ENCODE measurements around the gene SYNC.
"Not testable (repeated sequence)": the region's sequence is repeated elsewhere in the genome, so short reads cannot be mapped to it uniquely, and the experiment has no call there.

The SYNC gene

GRCh38 chr1:32695098-32695904, 7.3 kb downstream of the SYNC start:
- no peak for DNase-seq (ENCODE audit: low read depth in 1 of 2, low spot score in 1 of 2)

GRCh38 chr1:32693455-32694174, 9.0 kb downstream of the SYNC start:
- DNase-seq (ENCODE audit: low read depth in 1 of 2, low spot score in 1 of 2) = no peak

- no peak for DNase-seq (ENCODE audit: low read depth in 1 of 2, low spot score in 1 of 2)
Observed at GRCh38 chr1:32686387-32686786, 16.2 kb downstream of the SYNC start.

- no peak for DNase-seq (ENCODE audit: low read depth in 1 of 2, low spot score in 1 of 2)
Observed at GRCh38 chr1:32685498-32685897, 17.1 kb downstream of the SYNC start.

DNA sequence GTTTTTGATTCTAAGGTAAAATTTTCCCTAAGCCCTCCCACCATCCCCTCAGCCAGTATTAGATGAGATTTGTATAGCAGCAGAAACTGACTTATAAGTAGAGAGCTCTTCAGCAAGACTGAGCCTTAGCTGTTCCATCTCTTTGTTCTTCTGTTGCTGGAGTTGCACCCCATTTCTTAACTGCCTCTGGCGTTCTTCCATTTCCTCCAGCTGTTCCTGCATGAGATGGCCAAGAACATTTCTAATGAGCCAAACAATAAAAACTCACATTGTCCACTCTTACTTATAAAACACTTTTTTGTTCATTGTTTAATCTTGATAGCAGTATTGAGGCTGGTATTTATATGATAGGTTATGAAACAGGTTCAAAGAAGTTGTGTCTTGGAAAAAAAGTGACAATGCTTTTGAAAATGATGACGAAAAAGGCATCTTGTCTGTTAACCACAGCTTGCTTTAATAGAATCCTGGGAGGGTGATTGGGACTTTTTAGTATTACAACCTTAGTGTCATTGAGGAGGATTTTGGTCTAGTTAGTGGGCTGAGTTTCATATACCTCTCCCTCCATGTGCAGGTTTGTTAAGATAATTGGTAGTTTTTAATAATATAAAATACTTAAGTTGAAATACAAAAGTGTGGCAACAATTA, 18.3 kb downstream of the SYNC start:
- no peak for DNase-seq (ENCODE audit: low read depth in 1 of 2, low spot score in 1 of 2)

GRCh38 chr1:32683397-32683796, 19.2 kb downstream of the SYNC start:
- DNase-seq (ENCODE audit: low read depth in 1 of 2, low spot score in 1 of 2) = no peak

GRCh38 chr1:32681999-32682398, 20.6 kb downstream of the SYNC start:
- no peak for DNase-seq (ENCODE audit: low read depth in 1 of 2, low spot score in 1 of 2)

GRCh38 chr1:32681509-32681908, 21.1 kb downstream of the SYNC start:
- no peak for DNase-seq (ENCODE audit: low read depth in 1 of 2, low spot score in 1 of 2)

DNA sequence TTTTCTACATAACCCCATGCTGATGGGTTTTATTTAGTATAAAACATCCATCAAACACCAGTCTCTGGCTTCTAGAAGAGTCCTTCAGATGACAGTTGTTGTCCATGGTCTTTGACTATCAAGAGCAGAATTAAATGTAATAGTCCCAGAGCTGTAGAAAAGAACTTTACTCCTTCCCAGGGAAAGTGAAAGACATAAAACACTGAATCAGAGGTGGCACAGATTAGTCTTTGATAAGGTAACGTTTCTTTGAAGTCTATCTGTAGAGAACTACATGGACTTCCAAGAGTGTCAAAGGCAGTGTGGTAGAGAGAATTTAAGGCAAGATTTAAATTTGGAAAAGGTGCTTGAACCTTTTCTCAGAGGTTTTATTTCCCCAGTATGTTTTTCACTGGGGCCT, 21.9 kb downstream of the SYNC start:
- no peak for DNase-seq (ENCODE audit: low read depth in 1 of 2, low spot score in 1 of 2)

GRCh38 chr1:32679993-32680392, 22.6 kb downstream of the SYNC start:
- DNase-seq (ENCODE audit: low read depth in 1 of 2, low spot score in 1 of 2) = not testable (repeated sequence)

DNA sequence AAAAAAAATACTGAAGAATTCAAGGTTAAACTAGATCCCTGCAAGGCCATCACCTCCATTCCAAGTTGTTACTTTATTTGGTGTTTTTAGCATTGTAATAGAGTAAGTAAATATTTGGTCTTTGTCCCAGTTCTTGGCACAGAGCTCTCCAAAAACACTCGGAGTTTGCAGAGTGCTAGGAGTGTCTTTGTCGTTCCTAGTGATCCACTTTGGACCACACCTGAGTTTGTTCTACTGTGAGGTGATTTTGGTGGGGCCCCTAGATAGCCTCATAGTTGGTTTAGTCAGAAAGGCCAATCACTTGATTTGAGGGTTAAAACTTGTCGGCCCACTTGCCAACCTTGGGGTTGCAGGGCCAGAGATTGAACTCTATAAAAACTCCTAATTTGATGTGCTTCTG, 25.6 kb downstream of the SYNC start:
- DNase-seq (ENCODE audit: low read depth in 1 of 2, low spot score in 1 of 2) = no peak

GRCh38 chr1:32668716-32669115, 33.9 kb downstream of the SYNC start:
- not testable (repeated sequence) for DNase-seq (ENCODE audit: low read depth in 1 of 2, low spot score in 1 of 2)

GRCh38 chr1:32666901-32667566, 35.5 kb downstream of the SYNC start:
- DNase-seq (ENCODE audit: low read depth in 1 of 2, low spot score in 1 of 2) = no peak

GRCh38 chr1:32665915-32666314, 36.7 kb downstream of the SYNC start:
- DNase-seq (ENCODE audit: low read depth in 1 of 2, low spot score in 1 of 2) = no peak

DNA sequence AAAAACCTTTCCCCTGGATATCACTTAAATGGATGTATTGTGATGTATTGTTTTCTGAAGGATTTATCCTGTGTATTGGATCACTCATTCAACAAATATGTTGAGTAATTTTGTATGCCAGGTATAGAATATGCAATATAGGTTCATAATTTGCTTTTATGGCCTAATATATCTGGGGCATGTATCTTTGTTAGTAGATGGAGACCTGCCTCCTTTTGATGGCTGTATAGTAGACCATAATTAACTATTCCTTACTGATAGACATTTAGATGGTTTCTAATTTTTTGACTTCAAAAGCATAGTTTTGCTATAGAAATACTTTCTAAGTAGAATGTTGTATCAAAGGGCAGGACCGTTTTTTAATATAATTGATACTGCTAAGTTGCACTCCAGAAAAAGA, 43.0 kb downstream of the SYNC start:
- no peak for DNase-seq (ENCODE audit: low read depth in 1 of 2, low spot score in 1 of 2)

- no peak for DNase-seq (ENCODE audit: low read depth in 1 of 2, low spot score in 1 of 2)
Observed at GRCh38 chr1:32652244-32652962, 50.2 kb downstream of the SYNC start.

GRCh38 chr1:32651461-32652073, 51.0 kb downstream of the SYNC start:
- no peak for DNase-seq (ENCODE audit: low read depth in 1 of 2, low spot score in 1 of 2)

DNA sequence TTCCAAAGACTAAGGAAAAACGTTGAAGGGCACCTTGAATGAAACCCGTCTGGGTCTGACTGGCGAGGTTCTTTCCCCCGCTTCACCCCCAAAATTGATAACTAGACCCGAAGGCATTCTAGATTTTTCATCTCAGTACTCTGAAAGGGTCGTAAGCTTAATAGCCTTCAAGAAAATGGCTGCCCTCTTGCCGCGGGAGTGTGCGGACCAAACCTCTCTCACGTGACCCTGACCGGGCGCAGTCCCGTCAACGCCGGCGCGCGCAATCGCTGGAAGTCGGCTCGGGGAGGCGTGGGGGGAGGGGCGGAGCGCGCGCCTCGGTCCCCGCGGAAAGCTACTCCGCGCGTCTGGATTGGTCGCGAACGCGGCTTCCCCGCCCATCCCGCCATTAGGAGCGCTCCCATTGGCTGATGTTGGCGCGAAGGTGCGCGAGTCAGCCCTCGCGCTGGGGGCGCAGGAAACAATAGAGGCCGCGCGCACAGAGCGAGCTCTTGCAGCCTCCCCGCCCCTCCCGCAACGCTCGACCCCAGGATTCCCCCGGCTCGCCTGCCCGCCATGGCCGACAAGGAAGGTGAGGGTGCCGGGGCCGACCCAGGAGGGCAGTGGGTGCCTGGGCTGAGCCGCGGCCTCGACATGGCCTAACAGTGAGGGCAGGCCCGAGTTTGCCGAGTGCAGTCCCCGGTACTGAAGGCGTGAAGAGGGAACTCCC, 51.7 kb downstream of the SYNC start, which contains the start of gene RBBP4:
TSS of gene RBBP4 (plus strand) at position 457 of the 709 bp plus-strand sequence. CDS start at position 556, 99 bp downstream.
- peak; percentile 98 to 99 for DNase-seq (ENCODE audit: low read depth in 1 of 2, low spot score in 1 of 2)

GRCh38 chr1:32650248-32650751, 52.3 kb downstream of the SYNC start, which contains the start of gene ZBTB8OS:
Gene ZBTB8OS, minus strand, starts transcription at chr1:32650550. Its CDS starts 21 bp downstream, at chr1:32650529.
- peak; percentile 75 to 76 for DNase-seq (ENCODE audit: low read depth in 1 of 2, low spot score in 1 of 2)
